Cerebellar cortex (tissue), 1 donor: ENCODE results near the gene OBI1.
A peak's percentile ranks its signal among the peaks of the same experiment; 100 is the strongest.

Experiments
- DNase-seq: peaks from one replicate; pipeline ENCODE4 v3.0.0-alpha.2; 2015; ENCODE audit warnings: low spot score

OBI1 gene

GRCh38 chr13:78602561-78603239 lies 56.3 kb downstream of the OBI1 start:
- no peak for DNase-seq

DNA sequence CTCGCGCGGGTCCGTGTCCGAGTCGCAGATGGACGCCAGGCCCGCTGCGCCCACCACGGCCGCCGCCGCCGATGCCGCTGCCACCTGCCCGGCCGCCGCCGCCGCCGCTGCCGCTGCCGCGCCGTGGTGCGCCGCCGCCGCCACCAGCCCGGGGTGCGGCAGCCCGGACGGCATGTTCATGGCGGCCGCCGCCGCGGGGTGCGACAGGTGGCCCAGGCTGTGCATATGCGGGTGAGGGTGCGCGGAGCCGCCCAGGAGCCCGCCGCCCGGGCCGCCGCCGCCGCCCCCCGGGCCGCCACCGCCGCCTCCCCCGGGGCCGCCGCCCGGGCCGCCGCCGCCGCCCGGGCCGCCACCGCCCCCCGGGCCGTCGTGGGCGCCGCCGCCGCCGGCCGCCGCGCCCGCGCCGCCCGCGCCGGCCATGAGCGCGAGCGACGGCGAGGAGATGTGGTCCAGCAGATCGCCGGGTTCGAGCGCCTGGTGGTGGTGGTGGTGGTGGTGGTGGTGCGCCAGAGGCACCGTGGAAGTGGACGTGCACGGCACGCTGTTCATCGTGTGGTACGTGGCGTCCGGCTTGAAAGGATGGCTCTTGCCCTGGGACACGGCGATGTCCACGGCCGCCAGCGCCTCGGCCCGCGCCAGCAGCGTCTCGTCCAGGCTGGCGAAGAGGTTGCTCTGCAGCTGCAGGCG lies 56.9 kb downstream of the OBI1 start:
- DNase-seq, result no peak

- DNase-seq, result no peak
These were observed 57.7 kb downstream of the OBI1 start for GRCh38 chr13:78601124-78601873.

- no peak for DNase-seq
These were observed 58.6 kb downstream of the OBI1 start for GRCh38 chr13:78600280-78600883.

DNA sequence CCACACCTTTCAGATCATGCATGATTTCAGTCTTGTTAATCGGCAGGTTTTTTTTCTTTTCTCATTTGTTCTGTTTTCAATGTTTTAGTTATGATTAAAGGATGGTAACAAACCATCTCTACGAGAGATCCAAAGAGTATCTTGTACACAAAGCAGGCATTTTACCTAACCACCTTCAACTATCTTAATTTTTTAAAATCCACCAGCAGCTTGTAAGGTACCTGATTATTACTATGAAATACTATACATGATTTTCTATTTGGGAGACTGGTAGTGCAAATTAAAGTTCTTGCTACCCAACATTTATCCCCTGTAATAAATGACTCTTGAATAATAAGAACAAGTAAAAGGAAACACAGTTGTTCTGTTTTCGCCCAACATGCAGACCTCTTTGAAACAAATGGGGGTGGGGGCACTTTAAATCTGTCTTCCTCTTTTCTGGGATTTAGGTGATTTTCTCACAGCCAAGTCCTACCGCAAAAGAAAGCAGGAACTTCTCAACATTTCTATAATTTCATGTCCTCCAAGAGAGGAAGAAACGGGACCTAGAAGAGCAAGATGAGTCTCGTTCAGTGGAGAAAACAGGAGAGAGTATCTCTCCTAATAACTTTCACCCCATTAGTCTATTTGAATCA lies 59.2 kb downstream of the OBI1 start:
- no peak for DNase-seq

DNA sequence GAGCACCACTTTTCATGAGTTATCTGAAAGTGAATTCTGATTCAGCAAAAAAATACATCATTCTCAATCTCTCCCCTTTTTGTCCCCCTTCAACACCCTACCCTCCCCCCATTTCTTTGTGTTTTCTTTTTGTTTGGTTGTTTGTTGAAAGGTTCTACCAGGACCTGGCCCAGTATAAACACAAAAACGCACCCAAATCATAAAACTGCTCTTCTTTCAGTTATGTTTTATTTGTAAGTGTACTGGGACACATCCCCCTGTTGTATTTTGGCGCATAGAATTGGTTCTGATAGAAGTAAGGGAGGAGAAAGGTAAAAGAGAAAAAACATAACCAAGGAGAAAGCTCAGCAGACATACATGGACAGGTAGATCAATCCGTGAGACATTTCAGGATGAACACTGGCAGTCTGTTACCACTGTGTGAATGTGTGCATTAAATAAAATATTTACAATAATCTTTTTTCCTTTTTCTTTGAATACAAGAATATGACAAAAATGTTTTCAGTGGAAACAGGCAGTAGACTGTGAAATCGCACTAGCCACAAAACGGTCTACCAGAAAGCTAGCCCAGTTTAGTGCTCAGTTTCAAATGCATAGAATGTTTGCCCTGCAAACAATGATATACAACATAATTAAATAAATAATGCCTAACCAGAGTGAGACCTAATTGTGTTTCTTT lies 59.9 kb downstream of the OBI1 start:
- no peak for DNase-seq

- no peak for DNase-seq
These were observed 60.7 kb downstream of the OBI1 start for GRCh38 chr13:78598116-78598781.

DNA sequence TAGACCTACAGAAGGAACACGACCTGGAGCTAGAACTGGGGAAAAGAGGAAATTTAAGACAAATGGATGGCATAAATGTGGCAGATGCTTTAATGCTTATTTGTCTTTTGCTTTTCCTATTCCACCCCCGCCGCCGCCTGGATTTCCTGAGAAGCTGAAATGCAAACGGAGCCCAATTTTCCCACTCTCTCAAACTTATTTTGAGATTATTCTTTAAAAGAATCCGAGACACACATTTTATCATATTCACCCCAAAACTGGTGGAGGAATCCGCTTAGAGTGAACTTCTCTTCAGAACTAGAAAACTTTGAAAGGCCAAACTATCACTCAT lies 61.4 kb downstream of the OBI1 start:
- no peak for DNase-seq

DNA sequence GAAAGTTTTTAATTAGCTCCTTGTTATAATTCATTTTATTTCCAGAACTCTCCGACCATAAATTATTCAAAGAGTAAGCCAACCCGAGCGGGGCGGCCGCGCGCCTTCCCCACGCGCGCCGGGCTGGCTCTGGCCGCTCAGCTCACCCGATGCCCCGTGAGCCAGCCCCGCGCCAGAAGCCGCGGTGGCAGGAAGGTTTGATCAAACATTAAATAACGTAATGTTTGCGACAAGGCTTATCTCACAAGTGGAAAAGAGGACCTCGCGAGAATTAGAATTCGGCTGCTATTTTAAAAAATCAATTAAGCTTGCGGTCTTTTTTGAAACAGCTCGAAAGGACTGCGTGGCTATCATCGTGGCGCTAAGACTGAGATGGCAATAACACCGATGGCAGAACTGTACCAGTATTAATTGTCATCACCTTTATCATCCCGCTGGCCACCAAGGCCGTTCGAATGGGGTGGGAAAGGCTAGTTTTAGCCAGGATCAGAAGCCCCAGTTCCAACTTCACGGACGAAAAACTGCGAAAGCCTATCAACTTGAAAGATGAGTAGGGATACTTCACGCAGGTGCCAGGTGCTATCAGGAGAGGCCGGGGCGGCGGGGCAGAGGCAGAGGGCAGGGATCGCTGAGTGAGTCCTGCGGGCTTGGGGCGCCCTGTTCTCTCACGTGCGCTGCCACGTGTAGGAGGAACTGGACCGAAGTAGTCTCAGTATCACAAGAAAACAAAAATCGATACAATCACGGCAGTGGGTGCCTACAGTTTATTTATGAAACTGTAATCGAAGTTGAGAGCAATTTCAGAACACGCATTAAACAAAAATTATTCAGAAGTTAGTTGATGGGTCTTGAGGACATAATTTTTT lies 62.0 kb downstream of the OBI1 start:
- DNase-seq, result no peak

DNA sequence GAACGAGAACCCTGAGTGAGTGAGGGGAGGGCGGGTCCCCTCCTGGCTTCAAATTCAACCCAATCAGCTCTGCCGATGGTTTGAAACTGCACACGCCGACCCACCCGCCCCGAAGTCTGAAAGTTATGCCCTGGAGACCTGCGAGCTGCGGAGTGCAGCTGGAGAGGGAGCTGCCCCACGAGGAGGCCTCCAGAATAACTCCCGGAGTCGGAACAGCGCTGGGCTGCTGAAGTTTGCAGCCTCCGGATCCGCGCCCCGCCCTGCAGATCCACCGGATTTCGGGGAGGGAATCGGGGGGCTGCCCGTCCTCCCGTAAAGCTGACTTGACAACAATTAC lies 62.6 kb downstream of the OBI1 start:
- no peak for DNase-seq

DNA sequence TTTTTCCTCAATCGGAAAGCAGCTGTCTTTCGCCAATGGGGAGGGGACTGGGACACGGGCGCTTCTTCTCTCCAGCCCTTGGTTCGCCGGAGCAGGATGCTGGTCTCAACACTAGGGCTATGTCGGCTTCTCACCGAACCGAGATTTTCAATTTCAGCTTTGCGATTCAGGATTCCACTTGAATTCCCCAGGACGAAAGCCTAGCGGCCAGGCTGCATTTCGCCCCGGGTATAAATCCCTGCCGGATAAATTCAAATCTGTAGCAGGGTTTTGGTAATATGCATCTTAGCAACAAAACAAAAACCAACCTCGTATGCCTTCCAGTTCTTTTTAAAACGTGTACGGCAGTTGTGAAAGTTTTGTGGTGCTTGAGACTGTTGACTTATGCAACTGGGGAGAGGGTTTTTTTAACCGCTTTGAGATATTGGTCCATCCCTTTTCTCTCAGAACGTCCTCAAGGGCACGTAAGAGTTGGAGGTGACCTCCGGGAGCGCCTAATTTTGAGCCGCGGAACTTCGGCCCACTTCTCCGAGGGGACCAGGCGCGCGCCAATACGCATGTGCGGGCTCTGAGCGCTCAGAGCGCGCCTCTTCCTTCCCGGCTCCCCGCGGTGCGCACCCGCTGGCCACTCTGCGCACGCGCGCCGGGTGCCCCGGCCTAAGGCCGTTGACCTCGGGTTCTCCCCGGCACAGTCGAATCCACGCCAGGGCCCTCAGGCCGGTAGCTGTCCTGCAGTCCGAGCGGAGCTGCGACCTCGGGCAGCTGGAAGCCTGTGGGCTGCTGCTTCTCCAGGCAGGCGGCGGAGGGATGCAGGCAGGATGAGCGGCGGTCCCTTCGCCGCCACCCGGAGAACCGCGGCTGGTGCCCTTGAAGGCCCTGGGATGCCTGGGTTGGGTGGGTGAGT lies 63.2 kb downstream of the OBI1 start:
- DNase-seq, result no peak

GRCh38 chr13:78594456-78594975 lies 64.4 kb downstream of the OBI1 start:
- no peak for DNase-seq

GRCh38 chr13:78593652-78594455 lies 65.1 kb downstream of the OBI1 start:
- no peak for DNase-seq

DNA sequence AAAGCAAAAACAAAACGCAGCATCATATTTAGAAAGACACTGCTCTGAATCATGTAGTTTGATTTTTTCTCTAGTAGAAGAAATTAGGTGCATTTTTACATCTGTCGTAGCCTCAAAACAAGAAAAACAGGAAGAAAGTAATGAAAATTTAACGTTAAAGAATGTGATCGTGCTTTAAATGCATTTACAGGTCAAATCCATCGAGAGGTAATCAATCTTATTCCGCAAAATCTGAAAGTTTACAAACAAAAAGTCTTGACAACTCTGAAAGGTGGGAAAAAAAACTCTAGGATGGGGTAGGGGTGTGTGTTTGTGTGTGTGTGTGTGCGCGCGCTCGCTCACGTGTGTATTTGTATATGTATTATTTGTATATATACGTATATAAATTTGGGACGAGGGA lies 65.8 kb downstream of the OBI1 start:
- no peak for DNase-seq

- DNase-seq, result no peak
These were observed 66.4 kb downstream of the OBI1 start for GRCh38 chr13:78592584-78592983.

DNA sequence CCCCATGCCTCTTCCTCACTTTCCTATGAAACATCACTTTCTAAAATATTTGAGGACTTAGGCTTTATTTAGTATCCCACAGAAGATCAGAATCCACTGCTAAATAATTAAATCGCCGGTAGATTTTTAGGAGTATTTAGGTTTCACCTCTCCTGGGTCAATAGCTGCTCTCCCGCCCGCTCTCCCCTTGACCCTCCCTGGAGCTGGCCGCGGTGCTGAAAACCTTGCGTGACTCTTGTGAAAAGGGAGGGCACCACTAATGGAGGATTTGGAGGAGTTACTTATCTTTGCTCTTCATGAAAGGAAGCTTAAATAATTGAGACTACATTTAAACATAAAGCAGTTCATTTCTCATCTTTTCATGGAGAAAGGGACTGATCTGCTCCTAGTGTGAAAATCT lies 69.7 kb downstream of the OBI1 start:
- no peak for DNase-seq

- no peak for DNase-seq
These were observed 71.6 kb downstream of the OBI1 start for GRCh38 chr13:78587395-78587794.

GRCh38 chr13:78586706-78587105 lies 72.2 kb downstream of the OBI1 start:
- DNase-seq, result peak; percentile 20
